K562 (cell line): ENCODE results near the gene CYFIP2. TPM values are rescaled to one million over a fixed set of nuclear protein-coding genes. Genes with fewer than 3 reads are reported as not detected.

Experiments used
- ARID3B ChIP-seq: fragments of 250-450 bp; sonication (Bioruptor Pico); IDR thresholded peaks from 2 replicates; pipeline ENCODE4 v1.4.0; 2020; ENCODE audit warnings: borderline replicate concordance
- ATF4 ChIP-seq: fragments of 450-650 bp; formaldehyde crosslinking; IDR thresholded peaks from 2 replicates; pipeline ENCODE4 v1.4.0; 2022; ENCODE audit warnings: mild to moderate bottlenecking, moderate library complexity
- C11orf30 ChIP-seq: fragments of 450-650 bp; IDR thresholded peaks from 2 replicates; pipeline ENCODE4 v1.6.1; 2016; ENCODE audit warnings: low read depth, mild to moderate bottlenecking
- FOSL1 ChIP-seq: fragments of 200-800 bp; sonication (Bioruptor generic); conservative IDR thresholded peaks from 2 replicates; pipeline ENCODE4 v1.6.1; 2016; ENCODE audit warnings: missing genetic modification characterization, missing compliant biosample characterization
- ID3 ChIP-seq, 2 experiments: fragments of 250-450 bp in 1 of 2; fragments of 450-650 bp in 1 of 2; sonication (Bioruptor Pico) in 1 of 2; IDR thresholded peaks; 2 replicates each; pipeline versions ENCODE4 v1.6.1 to v1.8.0; 2016 to 2021; ENCODE audit warnings: mild to moderate bottlenecking in 2 of 2, moderate library complexity in 2 of 2, missing compliant biosample characterization in 1 of 2, missing genetic modification characterization in 1 of 2
- JUNB ChIP-seq: fragments of 450-650 bp; formaldehyde crosslinking; conservative IDR thresholded peaks from 2 replicates; pipeline ENCODE4 v1.4.0; 2020; ENCODE audit warnings: mild to moderate bottlenecking
- JUND ChIP-seq, 2 experiments: IDR thresholded peaks; 2 replicates in 1 of 2; 3 replicates in 1 of 2; pipeline ENCODE4 v1.6.1; 2011; ENCODE audit warnings: borderline replicate concordance in 2 of 2, low read depth in 2 of 2, low read length in 2 of 2, improper control_type of control experiment in 1 of 2, missing biosample characterization in 1 of 2, missing genetic modification characterization in 1 of 2, missing genetic modification reagents in 1 of 2
- MAFG ChIP-seq: fragments of 450-650 bp; conservative IDR thresholded peaks from 2 replicates; pipeline ENCODE4 v1.6.1; 2016; ENCODE audit warnings: missing genetic modification characterization, missing compliant biosample characterization
- STAG1 ChIP-seq: sonication (generic); formaldehyde crosslinking; IDR thresholded peaks from 2 replicates; pipeline ENCODE4 v1.5.0; 2020; ENCODE audit warnings: missing genetic modification reagents, borderline replicate concordance
- ZNF766 ChIP-seq: fragments of 200-800 bp; sonication (Bioruptor generic); conservative IDR thresholded peaks from 2 replicates; pipeline ENCODE4 v1.6.1; 2016; ENCODE audit warnings: missing genetic modification characterization, missing compliant biosample characterization
- polyA plus RNA-seq, 8 experiments: library from polyadenylated mRNA; depleted of rRNA in 4 of 8; stranded (reverse) in 5 of 8; unstranded in 3 of 8; fragments of >200 nt; fragmentation: Nextera tagmentation in 2 of 8; fragmentation: Illumina TruSeq in 1 of 8; extraction: Ambion mirVana in 2 of 8; extraction: Trizol in 1 of 8; gene quantifications; 2 replicates each; pipeline versions ENCODE4 v1.2.1 to v1.2.3, GENCODE V29; 2011 to 2014; ENCODE audit warnings: inconsistent platforms in 1 of 8, missing spikeins in 1 of 8
- total RNA-seq, 7 experiments: library from RNA; depleted of rRNA in 6 of 7; stranded (reverse); fragments of >200 nt in 6 of 7; fragmentation: Illumina TruSeq in 2 of 7; extraction: Trizol in 2 of 7; gene quantifications; 2 replicates each; pipeline versions ENCODE4 v1.2.1 to v1.2.3, GENCODE V29; 2011 to 2021; ENCODE audit warnings: low replicate concordance in 1 of 7

Gene CYFIP2
- total and polyA plus RNA-seq, 9 of the 15 experiments (the other 6 are each of a cell fraction or from before 2014, with no cell fraction given): 0.76 to 2.9 (median 1.4) TPM; not detected in 1

- no peak for TF ChIP-seq ARID3B (CRISPR knock-in tag)
- peak; percentile 73 for TF ChIP-seq FOSL1 (tag)
- TF ChIP-seq STAG1 (CRISPR knock-in tag): no peak
- no peak for TF ChIP-seq ATF4 (CRISPR knock-in tag)
- TF ChIP-seq ID3 (CRISPR knock-in tag; IDR thresholded peaks at IDR 0.05): no peak
- TF ChIP-seq ID3 (tag; IDR thresholded peaks at IDR 0.05): no peak
- peak; percentile 28; the same call in 1 of the 2 replicates for TF ChIP-seq C11orf30
- 0 out of 2 replicates have a peak, but pooled peaks have one; percentile 16 for TF ChIP-seq MAFG (tag)
- TF ChIP-seq JUND (IDR thresholded peaks at IDR 0.05; ENCODE audit: borderline replicate concordance, low read depth, low read length): peak; percentile 69
- peak; percentile 62; the same call in 1 of the 3 replicates for TF ChIP-seq JUND (tag; IDR thresholded peaks at IDR 0.05; ENCODE audit: borderline replicate concordance, low read depth, low read length)
- TF ChIP-seq JUNB (CRISPR knock-in tag): peak; percentile 54; the same call in 1 of the 2 replicates
- no peak for TF ChIP-seq ZNF766 (CRISPR knock-in tag)
These were observed 20.4 kb upstream of the CYFIP2 start (continued) for GRCh38 chr5:157245476-157245875.
